ENCODE results near the gene DNAJB11. TPM values are rescaled to one million over a fixed set of nuclear protein-coding genes. Genes with fewer than 3 reads are reported as not detected.

DNAJB11 gene
- total RNA-seq, 1 experiment from 2014 or later = 87.9 TPM

- no peak overlapping the region for H3K4me3 ChIP-seq (ENCODE audit: low read depth in 2 of 2, low read length in 2 of 2)
- TF ChIP-seq CTCF (IDR thresholded peaks at IDR 0.05) (peak; percentile 49), TCF7L2 (IDR thresholded peaks at IDR 0.05; ENCODE audit: low read depth, low read length) (no peak)
- H3K36me3 ChIP-seq (ENCODE audit: control insufficient read depth, insufficient read depth, low read length) = peaks cover 11% of the 10 kb centered on the region; the same call in 1 of the 2 replicates
- no peaks in the 10 kb centered on the region for H3K4me1 ChIP-seq (ENCODE audit: control insufficient read depth, insufficient read depth, low read length)
- no peaks in the 10 kb centered on the region for H3K27me3 ChIP-seq (ENCODE audit: control insufficient read depth, insufficient read depth, low read length)
- ATAC-seq = peak; percentile 12; the same call in 1 of the 2 replicates
- no peak overlapping the region for H3K27ac ChIP-seq (ENCODE audit: low read length)
- CTCF ChIA-PET = interaction anchor here (0.5 to 2.4 kb wide), 10 partner anchors 8 to 597 kb away, joined by 3 to 13 read pairs (median 4); partner anchors contain the start of gene DNAJB11
- no TSS peak for BruUV-seq (replicated peaks)
- H3K9me3 ChIP-seq (ENCODE audit: control insufficient read depth, insufficient read depth, low read depth, low read length) = no peaks in the 10 kb centered on the region
- in situ Hi-C loops (cut with HindIII; ENCODE audit: low pct_unique_long_range_greater_than_20kb, low sequenced_read_pairs) = no loop called here
- POLR2A ChIA-PET = interaction anchor here (0.5 to 0.7 kb wide), 3 partner anchors 91 to 132 kb away, joined by 3 read pairs; no protein-coding TSS in a partner anchor
- intact Hi-C loops (cut with micrococcal nuclease; ENCODE audit: unreplicated experiment) = loop anchor here (1.0 kb wide), 1 partner anchor 282 kb away; no protein-coding TSS in a partner anchor
- DNase-seq (ENCODE audit: low read depth, low spot score) = no peak
Measured at GRCh38 chr3:186540835-186541226, 29.7 kb upstream of the DNAJB11 start.

GRCh38 chr3:186544281-186544680 is 26.2 kb upstream of the DNAJB11 start, which contains the start of gene CRYGS:
Gene CRYGS, minus strand, starts transcription at chr3:186544380. Its CDS starts 54 bp downstream, at chr3:186544326.
- Histone ChIP-seq H3K4me3 (ENCODE audit: low read depth in 2 of 2, low read length in 2 of 2) (no peak within 1 kb of the TSS), H3K27ac (ENCODE audit: low read length) (no peak within 1 kb of the TSS), H3K36me3 (ENCODE audit: control insufficient read depth, insufficient read depth, low read length) (peaks cover 15% of the 10 kb centered on the region), H3K9me3 (ENCODE audit: control insufficient read depth, insufficient read depth, low read depth, low read length) (no peaks in the 10 kb centered on the region), H3K4me1 (ENCODE audit: control insufficient read depth, insufficient read depth, low read length) (no peaks in the 10 kb centered on the region), H3K27me3 (ENCODE audit: control insufficient read depth, insufficient read depth, low read length) (no peaks in the 10 kb centered on the region)
- intact Hi-C loops (cut with micrococcal nuclease; ENCODE audit: unreplicated experiment) = no loop called here
- ATAC-seq (no peak), DNase-seq (ENCODE audit: low read depth, low spot score) (no peak)
- in situ Hi-C loops (cut with HindIII; ENCODE audit: low pct_unique_long_range_greater_than_20kb, low sequenced_read_pairs) = no loop called here
- no TSS peak for BruUV-seq (replicated peaks)
- ChIA-PET POLR2A (no interaction called here), CTCF (interaction anchor here (0.6 kb wide), 1 partner anchor 8 kb away, joined by 8 read pairs; no protein-coding TSS in a partner anchor)
- no peak for TF ChIP-seq CTCF (IDR thresholded peaks at IDR 0.05)
- no peak for TF ChIP-seq POLR2AphosphoS5 (IDR thresholded peaks at IDR 0.05; ENCODE audit: low read depth, low read length)
- TF ChIP-seq TCF7L2 (IDR thresholded peaks at IDR 0.05; ENCODE audit: low read depth, low read length) = no peak
- TF ChIP-seq SIN3A (IDR thresholded peaks at IDR 0.05; ENCODE audit: borderline replicate concordance, insufficient read depth, low read depth, low read length) = no peak
- TF ChIP-seq REST (IDR thresholded peaks at IDR 0.05; ENCODE audit: insufficient read depth in 1 of 2, low read depth in 2 of 2, low read length in 1 of 2) = no peak
